Right kidney (tissue), 1 donor: Measurements from ENCODE around the gene CALD1.

Experiments used
- DNase-seq: peaks from one replicate; pipeline ENCODE4 v3.0.0-alpha.2; 2016

The CALD1 gene

DNA sequence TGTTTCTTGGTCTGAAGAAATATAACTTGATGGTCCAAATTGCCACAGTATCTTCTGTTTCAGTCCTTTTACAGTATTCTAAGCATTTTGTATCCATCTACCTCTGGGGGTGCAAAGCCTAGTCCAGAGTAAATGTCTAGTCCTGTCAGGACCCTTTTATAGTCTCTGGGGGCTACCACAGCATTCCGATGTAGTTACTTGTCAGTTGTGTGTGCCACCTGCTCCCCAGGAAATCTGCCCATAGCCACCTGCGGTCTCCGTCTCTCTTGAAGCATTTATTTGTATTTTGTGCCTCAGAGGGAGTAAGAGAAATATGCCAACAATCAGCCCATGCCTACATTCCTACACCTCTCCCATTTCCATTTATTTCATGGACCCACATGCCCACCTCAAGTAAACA is 219.7 kb downstream of the CALD1 start:
- DNase-seq: no peak

- no peak for DNase-seq
Observed at GRCh38 chr7:135001390-135002165, 222.1 kb downstream of the CALD1 start.

GRCh38 chr7:135012229-135012628 is 232.8 kb downstream of the CALD1 start:
- DNase-seq: no peak
